ENCODE data around the gene ZNF587.
"Not testable (repeated sequence)": the region's sequence is repeated elsewhere in the genome, so short reads cannot be mapped to it uniquely, and the experiment has no call there.

ZNF587 gene

GRCh38 chr19:57849666-57850473 is at the start of gene ZNF587:
Gene ZNF587, plus strand, starts transcription at chr19:57849859. Its CDS starts 180 bp downstream, at chr19:57850039.
- FAIRE-seq: peak; percentile 90

- no peak for FAIRE-seq
Observed at GRCh38 chr19:57800696-57801095, 49.0 kb upstream of the ZNF587 start.

GRCh38 chr19:57802269-57802668 is 47.4 kb upstream of the ZNF587 start:
- no peak for FAIRE-seq

GRCh38 chr19:57803265-57803593 is 46.4 kb upstream of the ZNF587 start:
- no peak for FAIRE-seq

GRCh38 chr19:57803594-57804325 is 45.9 kb upstream of the ZNF587 start:
- no peak for FAIRE-seq

GRCh38 chr19:57807541-57807940 is 42.1 kb upstream of the ZNF587 start:
- no peak for FAIRE-seq

GRCh38 chr19:57810410-57811295 is 39.0 kb upstream of the ZNF587 start:
- FAIRE-seq: not testable (repeated sequence)

GRCh38 chr19:57812226-57812625 is 37.4 kb upstream of the ZNF587 start:
- FAIRE-seq: no peak

GRCh38 chr19:57812975-57813820 is 36.5 kb upstream of the ZNF587 start:
- not testable (repeated sequence) for FAIRE-seq

- FAIRE-seq: no peak
Observed at GRCh38 chr19:57813919-57814504, 35.6 kb upstream of the ZNF587 start.

GRCh38 chr19:57814505-57815246 is 35.0 kb upstream of the ZNF587 start, which contains the start of gene ZNF552:
Gene ZNF552, minus strand, starts transcription at chr19:57814913. Its CDS starts 170 bp downstream, at chr19:57814743.
- no peak for FAIRE-seq

GRCh38 chr19:57815247-57816075 is 34.2 kb upstream of the ZNF587 start:
- no peak for FAIRE-seq

- no peak for FAIRE-seq
Observed at GRCh38 chr19:57816652-57817051, 33.0 kb upstream of the ZNF587 start.

GRCh38 chr19:57817976-57818375 is 31.7 kb upstream of the ZNF587 start:
- FAIRE-seq: no peak

GRCh38 chr19:57818378-57818777 is 31.3 kb upstream of the ZNF587 start:
- no peak for FAIRE-seq

GRCh38 chr19:57819475-57820148 is 30.0 kb upstream of the ZNF587 start:
- FAIRE-seq: no peak

- FAIRE-seq: no peak
Observed at GRCh38 chr19:57820599-57820998, 29.1 kb upstream of the ZNF587 start.

- FAIRE-seq: not testable (repeated sequence)
Observed at GRCh38 chr19:57821095-57821494, 28.6 kb upstream of the ZNF587 start.

GRCh38 chr19:57821501-57821900 is 28.2 kb upstream of the ZNF587 start:
- FAIRE-seq: not testable (repeated sequence)
